ENCODE results near the gene LGALS8.
"Not testable (repeated sequence)": the region's sequence is repeated elsewhere in the genome, so short reads cannot be mapped to it uniquely, and the experiment has no call there.

LGALS8 gene

DNA sequence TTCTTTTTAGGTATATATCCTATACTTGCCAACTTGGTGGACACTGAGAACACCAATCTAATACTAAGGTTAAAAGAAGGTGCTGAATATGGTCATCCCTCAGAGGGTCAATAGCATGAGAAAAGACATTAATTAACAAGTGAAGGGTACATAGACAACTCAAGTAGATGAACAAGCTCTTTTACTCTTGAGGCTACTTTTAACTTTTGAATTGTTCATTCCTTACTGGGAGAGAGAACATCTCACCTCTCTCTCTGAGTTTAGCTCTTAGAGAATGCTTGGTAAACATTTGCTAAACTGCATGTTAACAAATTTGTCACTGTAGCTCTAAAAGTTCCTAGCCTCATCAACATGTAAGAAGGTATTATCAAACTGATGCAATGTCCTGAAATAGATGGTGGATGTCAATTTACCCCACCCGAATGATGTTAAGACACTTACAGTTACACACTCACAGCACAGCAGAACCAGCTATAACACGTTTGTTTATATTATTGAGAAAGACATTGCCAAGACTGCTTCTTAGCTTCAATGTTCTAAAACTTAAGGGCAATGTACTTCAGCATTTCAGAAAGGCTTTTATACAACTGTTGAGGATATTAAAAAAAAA, 44.6 kb downstream of the LGALS8 start:
- TF ChIP-seq, protein P1, sequence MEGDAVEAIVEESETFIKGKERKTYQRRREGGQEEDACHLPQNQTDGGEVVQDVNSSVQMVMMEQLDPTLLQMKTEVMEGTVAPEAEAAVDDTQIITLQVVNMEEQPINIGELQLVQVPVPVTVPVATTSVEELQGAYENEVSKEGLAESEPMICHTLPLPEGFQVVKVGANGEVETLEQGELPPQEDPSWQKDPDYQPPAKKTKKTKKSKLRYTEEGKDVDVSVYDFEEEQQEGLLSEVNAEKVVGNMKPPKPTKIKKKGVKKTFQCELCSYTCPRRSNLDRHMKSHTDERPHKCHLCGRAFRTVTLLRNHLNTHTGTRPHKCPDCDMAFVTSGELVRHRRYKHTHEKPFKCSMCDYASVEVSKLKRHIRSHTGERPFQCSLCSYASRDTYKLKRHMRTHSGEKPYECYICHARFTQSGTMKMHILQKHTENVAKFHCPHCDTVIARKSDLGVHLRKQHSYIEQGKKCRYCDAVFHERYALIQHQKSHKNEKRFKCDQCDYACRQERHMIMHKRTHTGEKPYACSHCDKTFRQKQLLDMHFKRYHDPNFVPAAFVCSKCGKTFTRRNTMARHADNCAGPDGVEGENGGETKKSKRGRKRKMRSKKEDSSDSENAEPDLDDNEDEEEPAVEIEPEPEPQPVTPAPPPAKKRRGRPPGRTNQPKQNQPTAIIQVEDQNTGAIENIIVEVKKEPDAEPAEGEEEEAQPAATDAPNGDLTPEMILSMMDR (IDR thresholded peaks at IDR 0.05; ENCODE audit: insufficient read depth, low read length, poor library complexity, severe bottlenecking), result no peak
- Histone ChIP-seq H3K4me3 (replicated peaks; ENCODE audit: low read depth, low read length) (no peak overlapping the region), H3K36me3 (ENCODE audit: control insufficient read depth, insufficient read depth, low read length) (peaks cover 17% of the 10 kb centered on the region), H3K27me3 (replicated peaks; ENCODE audit: control insufficient read depth, insufficient read depth, low read length) (no peaks in the 10 kb centered on the region)
- DNase-seq (ENCODE audit: extremely low read depth, insufficient read length), result no peak

- Histone ChIP-seq H3K4me3 (replicated peaks; ENCODE audit: low read depth, low read length) (no peak overlapping the region), H3K27me3 (replicated peaks; ENCODE audit: control insufficient read depth, insufficient read depth, low read length) (no peaks in the 10 kb centered on the region), H3K36me3 (ENCODE audit: control insufficient read depth, insufficient read depth, low read length) (peaks cover 4% of the 10 kb centered on the region)
- TF ChIP-seq, protein P1 (IDR thresholded peaks at IDR 0.05; ENCODE audit: insufficient read depth, low read length, poor library complexity, severe bottlenecking), result no peak
- no peak for DNase-seq (ENCODE audit: extremely low read depth, insufficient read length)
These were observed 51.7 kb downstream of the LGALS8 start for GRCh38 chr1:236575523-236575922.

GRCh38 chr1:236576004-236576403, 52.2 kb downstream of the LGALS8 start:
- no peak for DNase-seq (ENCODE audit: extremely low read depth, insufficient read length)
- Histone ChIP-seq H3K36me3 (ENCODE audit: control insufficient read depth, insufficient read depth, low read length) (peaks cover 5% of the 10 kb centered on the region), H3K4me3 (replicated peaks; ENCODE audit: low read depth, low read length) (no peak overlapping the region), H3K27me3 (replicated peaks; ENCODE audit: control insufficient read depth, insufficient read depth, low read length) (no peaks in the 10 kb centered on the region)
- TF ChIP-seq, protein P1 (IDR thresholded peaks at IDR 0.05; ENCODE audit: insufficient read depth, low read length, poor library complexity, severe bottlenecking), result no peak

GRCh38 chr1:236577041-236577440, 53.3 kb downstream of the LGALS8 start:
- H3K27me3 ChIP-seq (replicated peaks; ENCODE audit: control insufficient read depth, insufficient read depth, low read length); H3K36me3 ChIP-seq (ENCODE audit: control insufficient read depth, insufficient read depth, low read length); DNase-seq (ENCODE audit: extremely low read depth, insufficient read length); H3K4me3 ChIP-seq (replicated peaks; ENCODE audit: low read depth, low read length): not testable (repeated sequence)

DNA sequence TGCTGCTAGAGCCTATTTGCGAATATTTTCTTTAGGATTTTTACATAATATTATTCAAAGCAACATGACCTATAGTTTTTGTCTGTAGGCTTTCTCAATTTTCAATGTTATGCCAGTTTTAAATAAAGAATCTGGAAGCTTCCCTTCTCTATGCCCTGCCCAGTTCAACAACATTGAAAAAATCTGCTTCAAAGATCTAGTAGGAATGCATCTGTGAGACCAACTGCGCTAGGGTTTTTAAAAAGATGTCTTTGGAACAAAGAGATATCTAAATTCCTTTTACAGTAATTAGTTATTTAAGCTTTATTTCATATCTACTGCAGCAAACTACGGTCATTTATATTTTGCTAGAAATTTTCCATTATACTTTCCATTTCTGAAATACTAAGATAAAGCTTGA, 54.9 kb downstream of the LGALS8 start:
- Histone ChIP-seq H3K4me3 (replicated peaks; ENCODE audit: low read depth, low read length) (no peak overlapping the region), H3K36me3 (ENCODE audit: control insufficient read depth, insufficient read depth, low read length) (peaks cover 7% of the 10 kb centered on the region), H3K27me3 (replicated peaks; ENCODE audit: control insufficient read depth, insufficient read depth, low read length) (no peaks in the 10 kb centered on the region)
- TF ChIP-seq, protein P1 (IDR thresholded peaks at IDR 0.05; ENCODE audit: insufficient read depth, low read length, poor library complexity, severe bottlenecking), result no peak
- DNase-seq (ENCODE audit: extremely low read depth, insufficient read length), result no peak

DNA sequence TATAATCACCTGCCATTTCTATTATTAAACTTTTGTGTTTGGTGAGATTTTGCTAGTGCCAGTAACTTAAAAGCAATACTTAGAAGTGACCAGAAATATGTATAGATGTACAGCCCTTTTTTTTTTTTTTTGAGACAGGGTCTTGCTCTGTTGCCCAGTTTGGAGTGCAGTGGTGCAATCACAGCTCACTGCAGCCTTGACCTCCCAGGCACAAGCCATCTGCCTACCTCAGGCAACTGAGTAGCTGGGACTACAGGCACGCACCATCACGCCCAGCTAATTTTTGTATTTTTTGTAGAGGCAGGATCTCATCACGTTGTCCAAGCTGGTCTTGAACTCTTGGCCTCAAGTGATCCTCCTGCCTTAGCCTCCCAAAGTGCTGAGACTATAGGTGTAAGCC, 56.6 kb downstream of the LGALS8 start:
- not testable (repeated sequence) for H3K4me3 ChIP-seq (replicated peaks; ENCODE audit: low read depth, low read length); H3K36me3 ChIP-seq (ENCODE audit: control insufficient read depth, insufficient read depth, low read length); DNase-seq (ENCODE audit: extremely low read depth, insufficient read length); H3K27me3 ChIP-seq (replicated peaks; ENCODE audit: control insufficient read depth, insufficient read depth, low read length)

DNA sequence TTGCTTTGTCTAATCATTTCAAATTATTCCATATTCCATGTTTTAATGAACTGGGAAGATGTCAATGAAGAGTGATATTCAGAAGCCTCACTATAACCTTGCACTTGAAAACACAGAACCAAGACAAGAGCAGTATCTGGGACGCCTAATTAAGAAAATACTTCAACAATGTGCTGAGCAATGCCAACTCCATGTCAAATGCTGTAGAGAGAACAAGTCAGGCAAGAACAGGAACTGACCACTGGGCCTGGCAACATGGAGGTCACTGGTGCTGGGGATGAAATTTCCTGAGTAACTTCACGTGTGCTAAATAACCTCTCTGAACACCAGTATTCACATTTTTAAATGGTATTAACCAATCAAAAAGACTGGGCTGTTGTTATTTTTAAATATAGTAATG, 57.7 kb downstream of the LGALS8 start:
- Histone ChIP-seq H3K4me3 (replicated peaks; ENCODE audit: low read depth, low read length) (no peak overlapping the region), H3K36me3 (ENCODE audit: control insufficient read depth, insufficient read depth, low read length) (peaks cover 8% of the 10 kb centered on the region), H3K27me3 (replicated peaks; ENCODE audit: control insufficient read depth, insufficient read depth, low read length) (no peaks in the 10 kb centered on the region)
- no peak for DNase-seq (ENCODE audit: extremely low read depth, insufficient read length)
- TF ChIP-seq, protein P1 (IDR thresholded peaks at IDR 0.05; ENCODE audit: insufficient read depth, low read length, poor library complexity, severe bottlenecking), result no peak

All from GM06990 (cell line).